HG03469 (cell line): ENCODE results near the gene OTULIN.

ENCODE experiments used
- ATAC-seq: cut with Tn5 transposase; IDR thresholded peaks from one replicate; pipeline ENCODE4 v1.9.1; 2021; ENCODE audit warnings: mild to moderate bottlenecking, moderate library complexity, moderate number of reproducible peaks; ENCODE audit not compliant: unreplicated experiment

Gene OTULIN

GRCh38 chr5:14695152-14695551 lies 30.6 kb downstream of the OTULIN start:
- no peak for ATAC-seq

DNA sequence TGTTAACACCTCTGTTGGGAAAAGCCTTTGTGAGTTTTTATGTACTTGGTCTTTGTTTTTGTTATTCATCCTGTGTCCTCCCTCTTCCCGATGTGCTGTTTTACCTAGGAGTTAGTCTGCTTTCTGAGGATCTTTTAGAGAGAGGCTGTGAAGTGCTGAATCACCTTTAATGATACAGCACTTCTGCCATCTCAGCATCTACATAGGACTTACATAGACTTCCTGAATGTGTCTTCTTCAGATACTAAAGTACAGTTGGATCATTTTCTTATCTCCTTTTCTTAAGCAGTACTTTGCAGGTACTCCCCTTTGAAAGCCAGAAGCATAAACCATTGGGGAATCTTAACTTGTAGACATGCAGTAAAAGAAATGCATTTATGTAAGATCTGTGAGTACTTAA lies 31.5 kb downstream of the OTULIN start:
- no peak for ATAC-seq

GRCh38 chr5:14696851-14697250 lies 32.3 kb downstream of the OTULIN start:
- ATAC-seq: no peak

DNA sequence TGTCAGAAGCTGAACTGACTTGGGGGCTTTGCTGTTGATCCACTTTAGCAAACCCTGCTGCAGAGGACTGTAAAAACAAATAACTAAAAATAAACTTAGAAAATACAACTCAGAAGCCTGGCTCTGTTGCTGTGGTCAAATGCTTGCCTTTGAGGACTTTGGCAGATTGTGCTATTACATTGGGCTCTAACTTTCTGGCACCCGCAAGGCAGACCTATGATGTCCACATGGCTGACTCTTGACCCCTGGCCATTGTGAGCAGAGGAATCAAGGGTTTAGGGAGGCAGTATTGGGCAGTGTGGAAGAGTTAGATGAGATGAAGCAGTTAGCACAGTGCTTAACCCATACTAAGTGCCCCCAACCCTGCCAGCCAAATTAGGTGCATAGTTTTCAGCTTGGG lies 34.0 kb downstream of the OTULIN start:
- no peak for ATAC-seq

- ATAC-seq: no peak
Measured at GRCh38 chr5:14699159-14699558, 34.6 kb downstream of the OTULIN start.

DNA sequence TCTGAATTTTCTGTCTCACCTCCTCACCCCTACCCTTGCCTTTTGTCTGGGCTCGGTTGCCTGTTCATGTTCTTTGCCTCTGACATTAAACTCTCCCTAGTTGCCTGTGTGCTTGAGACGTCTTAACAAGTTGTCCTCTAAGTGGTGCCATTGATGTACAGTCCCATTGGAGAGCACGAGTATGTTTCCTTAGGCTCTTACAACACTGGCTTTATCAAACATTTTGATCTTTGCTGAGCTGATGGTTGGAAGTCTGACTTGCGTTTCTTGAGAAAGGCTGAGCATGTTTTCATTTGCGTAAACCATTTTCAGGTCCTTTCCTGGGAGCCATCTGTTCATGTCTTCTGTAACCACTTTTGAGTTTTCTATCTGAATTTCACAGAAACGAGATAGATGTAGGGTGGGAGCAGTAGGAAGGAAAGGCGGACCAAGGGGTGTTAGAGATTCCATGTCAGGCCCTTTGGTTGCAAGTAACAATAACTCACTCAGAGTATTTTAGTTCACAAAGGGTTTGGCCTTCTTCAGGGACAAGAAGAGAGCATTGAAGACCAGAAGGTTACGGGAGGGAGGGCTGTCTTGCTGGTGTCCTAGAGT lies 35.4 kb downstream of the OTULIN start:
- ATAC-seq: no peak

- ATAC-seq: no peak
Measured at GRCh38 chr5:14700478-14701436, 36.2 kb downstream of the OTULIN start.

DNA sequence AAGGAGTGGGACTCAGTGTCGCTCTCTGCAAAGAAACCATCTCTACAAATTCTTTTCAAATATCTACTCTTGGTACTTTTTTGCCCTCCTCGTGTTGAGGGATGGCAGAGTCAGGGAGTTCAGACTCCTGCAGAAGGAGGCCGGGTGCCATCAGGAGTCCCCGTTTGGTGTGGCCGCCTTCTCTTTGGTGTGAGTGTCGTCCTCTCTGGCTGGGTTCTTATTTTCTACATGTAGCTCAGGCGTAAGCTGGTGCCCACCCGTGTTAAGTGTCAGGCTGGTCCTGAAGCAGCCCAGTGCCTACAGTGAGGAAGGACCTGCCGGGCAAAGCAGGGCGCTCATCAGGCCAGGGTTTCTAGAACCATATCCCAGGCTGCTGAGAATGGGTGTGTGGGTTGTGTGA lies 37.0 kb downstream of the OTULIN start:
- no peak for ATAC-seq

DNA sequence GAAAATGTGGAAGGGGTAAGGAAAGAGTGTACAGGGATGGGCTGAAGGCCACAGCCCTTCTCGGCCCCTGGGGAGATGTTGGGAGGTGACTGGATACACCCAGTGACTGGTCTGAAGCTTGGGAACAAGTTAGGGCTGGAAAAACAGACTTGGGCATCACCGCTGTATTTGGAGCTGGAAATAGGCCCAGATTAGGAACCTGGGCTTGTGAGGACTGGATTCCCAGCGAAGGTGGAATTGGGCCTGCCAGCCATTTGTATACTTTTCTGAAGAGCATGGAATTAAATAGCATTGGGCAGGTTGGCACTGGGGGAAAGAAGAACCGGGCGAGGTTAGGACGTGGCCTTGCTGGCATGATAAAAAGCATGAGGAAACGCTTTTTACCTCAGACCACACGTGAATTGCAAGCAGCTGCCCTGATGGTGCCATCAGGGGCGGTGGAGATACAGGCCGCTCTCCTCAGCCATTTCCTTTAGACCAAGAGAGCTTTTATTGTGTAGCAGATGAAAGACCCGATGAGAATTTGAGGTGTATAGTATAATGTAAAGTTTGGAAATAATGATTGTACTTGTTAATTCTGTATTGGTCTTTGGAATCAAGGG lies 37.8 kb downstream of the OTULIN start:
- ATAC-seq: no peak

GRCh38 chr5:14705556-14705955 lies 41.0 kb downstream of the OTULIN start:
- ATAC-seq: no peak

- no peak for ATAC-seq
Measured at GRCh38 chr5:14706615-14707021, 42.1 kb downstream of the OTULIN start.

DNA sequence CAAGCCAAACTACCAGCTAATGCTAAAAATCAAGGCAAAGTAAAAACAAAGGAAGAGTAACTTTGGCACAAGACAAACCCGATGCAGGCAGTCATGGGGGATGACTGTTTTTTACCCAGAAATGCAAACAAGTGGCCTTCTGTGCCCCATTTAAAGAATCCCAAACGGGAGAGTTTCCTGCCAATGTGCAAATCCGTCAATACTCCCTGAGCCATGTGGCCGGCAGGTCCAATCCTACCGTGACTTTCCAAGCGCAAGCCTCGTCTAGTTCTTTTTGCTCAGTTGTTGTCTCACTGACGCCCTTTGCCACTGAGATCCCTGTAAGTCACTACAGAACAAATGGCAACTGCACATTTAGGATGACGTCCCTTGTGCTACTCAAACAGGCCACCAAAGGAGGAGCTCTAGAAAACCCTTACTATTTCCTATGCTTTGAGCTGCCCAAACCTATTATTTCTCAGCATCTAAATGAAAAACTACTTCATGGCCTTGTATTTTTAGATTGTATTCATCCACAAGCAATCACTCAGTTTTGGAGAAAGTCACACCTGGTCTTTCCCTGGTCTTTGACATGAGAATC lies 43.4 kb downstream of the OTULIN start:
- ATAC-seq: no peak

GRCh38 chr5:14708551-14708950 lies 44.0 kb downstream of the OTULIN start:
- no peak for ATAC-seq

GRCh38 chr5:14710313-14710994 lies 45.9 kb downstream of the OTULIN start:
- no peak for ATAC-seq

- no peak for ATAC-seq
Measured at GRCh38 chr5:14712131-14712530, 47.6 kb downstream of the OTULIN start.

DNA sequence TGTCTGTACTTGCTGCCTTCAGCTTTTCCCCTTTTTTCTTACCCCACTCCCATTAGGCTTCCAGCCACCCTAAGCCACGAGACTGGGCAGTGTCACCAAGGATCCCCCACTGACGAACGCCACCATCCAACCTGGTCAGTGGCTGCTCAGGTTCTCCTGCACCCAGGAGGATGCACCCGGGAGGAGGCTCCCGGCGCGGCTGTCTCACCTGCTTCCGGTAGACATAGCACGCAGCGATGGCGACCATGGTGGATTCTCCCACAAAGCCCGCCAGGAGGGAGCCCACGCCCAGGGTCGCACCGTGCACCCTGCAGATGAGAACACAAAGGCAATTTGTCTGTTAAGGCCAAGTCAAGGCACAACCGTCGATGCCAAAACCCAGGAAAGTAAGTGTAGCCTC lies 48.1 kb downstream of the OTULIN start:
- ATAC-seq: no peak

- ATAC-seq: no peak
Measured at GRCh38 chr5:14713476-14714390, 49.2 kb downstream of the OTULIN start.

DNA sequence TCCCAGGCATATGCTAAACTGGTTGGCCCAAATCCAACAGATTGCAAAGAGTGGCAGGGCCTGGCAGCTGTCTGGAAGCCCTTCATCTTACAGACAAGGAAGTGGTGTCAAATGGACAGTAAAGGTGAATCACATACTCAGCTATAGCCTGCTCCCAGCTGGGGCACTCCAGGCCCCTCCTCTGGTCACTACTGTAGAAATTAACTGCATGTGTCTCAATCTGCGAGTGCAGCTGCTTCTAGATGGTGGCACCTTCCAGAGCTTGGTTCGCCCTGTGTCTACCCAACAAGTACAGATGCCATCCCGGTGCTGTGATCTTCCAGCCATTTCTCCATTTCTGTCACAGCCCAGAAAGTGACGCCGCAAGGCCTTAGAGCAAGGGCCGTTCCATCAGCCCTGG lies 50.2 kb downstream of the OTULIN start:
- ATAC-seq: no peak

DNA sequence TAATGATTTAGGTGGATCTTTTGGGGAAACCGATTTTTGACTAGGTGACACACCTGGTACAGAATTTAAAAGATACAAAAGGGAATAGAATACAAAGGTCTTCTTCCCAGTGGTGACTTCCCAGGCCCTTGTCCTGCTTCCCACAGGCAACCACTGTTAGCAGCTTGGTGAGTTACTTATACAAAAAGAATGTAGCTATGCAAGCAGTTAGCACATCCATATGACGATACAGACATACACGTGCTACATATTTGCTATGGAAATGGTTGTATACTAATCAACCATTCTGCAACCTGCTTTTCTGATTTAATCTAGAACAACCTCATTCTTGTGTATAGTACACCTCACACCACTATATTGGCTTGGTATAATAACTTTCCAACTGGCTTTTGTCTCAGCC lies 51.0 kb downstream of the OTULIN start:
- ATAC-seq: no peak
